ENCODE data around the gene HS6ST2. TPM values are rescaled to one million over a fixed set of nuclear protein-coding genes. Genes with fewer than 3 reads are reported as not detected.

HS6ST2 gene
- total and polyA plus RNA-seq, 9 of the 15 experiments (the other 6 are each of a cell fraction or from before 2014, with no cell fraction given) = not detected

DNA sequence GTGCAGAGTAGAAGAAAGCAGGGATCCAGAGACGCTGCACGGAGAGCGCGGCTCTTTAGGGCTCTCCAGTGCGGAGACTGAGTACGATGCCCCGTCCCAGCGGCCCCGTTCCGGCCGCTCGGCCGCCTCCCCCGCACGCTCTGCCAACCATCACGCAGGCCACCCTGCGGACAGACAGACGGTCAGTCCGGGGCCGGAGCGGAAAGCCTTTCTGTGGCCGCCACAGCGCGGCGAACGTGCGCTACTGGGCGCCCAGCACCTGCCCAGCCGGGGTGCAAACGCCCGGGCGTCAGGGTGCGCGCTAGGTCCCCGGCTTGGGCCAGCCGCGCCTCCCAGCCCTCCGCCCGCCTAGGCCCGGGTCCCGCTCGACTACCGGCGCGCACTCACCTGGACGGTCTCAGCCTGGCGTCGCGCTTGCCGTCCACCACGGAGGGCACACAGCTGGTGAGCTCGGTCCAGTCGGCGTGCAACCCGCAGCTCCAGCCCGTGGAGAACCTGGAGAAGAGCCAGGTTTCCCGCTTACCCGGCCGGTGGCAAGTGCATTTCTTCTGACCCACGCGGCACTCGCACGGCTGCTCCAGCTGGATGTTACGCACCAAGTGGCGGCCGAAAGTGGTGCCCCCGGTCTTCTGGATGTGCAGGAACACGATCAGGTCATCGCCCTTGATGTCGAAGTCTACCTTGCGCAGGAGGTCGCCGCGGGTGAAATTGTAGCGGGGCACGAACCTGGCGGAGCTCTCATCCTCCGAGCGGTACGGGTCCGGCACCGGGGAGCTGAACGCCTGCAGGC is 1.8 kb downstream of the HS6ST2 start (continued):
- TF ChIP-seq, protein P1, sequence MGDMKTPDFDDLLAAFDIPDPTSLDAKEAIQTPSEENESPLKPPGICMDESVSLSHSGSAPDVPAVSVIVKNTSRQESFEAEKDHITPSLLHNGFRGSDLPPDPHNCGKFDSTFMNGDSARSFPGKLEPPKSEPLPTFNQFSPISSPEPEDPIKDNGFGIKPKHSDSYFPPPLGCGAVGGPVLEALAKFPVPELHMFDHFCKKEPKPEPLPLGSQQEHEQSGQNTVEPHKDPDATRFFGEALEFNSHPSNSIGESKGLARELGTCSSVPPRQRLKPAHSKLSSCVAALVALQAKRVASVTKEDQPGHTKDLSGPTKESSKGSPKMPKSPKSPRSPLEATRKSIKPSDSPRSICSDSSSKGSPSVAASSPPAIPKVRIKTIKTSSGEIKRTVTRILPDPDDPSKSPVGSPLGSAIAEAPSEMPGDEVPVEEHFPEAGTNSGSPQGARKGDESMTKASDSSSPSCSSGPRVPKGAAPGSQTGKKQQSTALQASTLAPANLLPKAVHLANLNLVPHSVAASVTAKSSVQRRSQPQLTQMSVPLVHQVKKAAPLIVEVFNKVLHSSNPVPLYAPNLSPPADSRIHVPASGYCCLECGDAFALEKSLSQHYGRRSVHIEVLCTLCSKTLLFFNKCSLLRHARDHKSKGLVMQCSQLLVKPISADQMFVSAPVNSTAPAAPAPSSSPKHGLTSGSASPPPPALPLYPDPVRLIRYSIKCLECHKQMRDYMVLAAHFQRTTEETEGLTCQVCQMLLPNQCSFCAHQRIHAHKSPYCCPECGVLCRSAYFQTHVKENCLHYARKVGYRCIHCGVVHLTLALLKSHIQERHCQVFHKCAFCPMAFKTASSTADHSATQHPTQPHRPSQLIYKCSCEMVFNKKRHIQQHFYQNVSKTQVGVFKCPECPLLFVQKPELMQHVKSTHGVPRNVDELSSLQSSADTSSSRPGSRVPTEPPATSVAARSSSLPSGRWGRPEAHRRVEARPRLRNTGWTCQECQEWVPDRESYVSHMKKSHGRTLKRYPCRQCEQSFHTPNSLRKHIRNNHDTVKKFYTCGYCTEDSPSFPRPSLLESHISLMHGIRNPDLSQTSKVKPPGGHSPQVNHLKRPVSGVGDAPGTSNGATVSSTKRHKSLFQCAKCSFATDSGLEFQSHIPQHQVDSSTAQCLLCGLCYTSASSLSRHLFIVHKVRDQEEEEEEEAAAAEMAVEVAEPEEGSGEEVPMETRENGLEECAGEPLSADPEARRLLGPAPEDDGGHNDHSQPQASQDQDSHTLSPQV (IDR thresholded peaks at IDR 0.05) = no peak
- TF ChIP-seq RUNX1 (IDR thresholded peaks at IDR 0.05; ENCODE audit: low read depth) (no peak), GTF2A2 (tag; IDR thresholded peaks at IDR 0.05) (no peak), ZNF444 (CRISPR knock-in tag; IDR thresholded peaks at IDR 0.05) (no peak), ZNF133 (CRISPR knock-in tag; IDR thresholded peaks at IDR 0.05) (no peak), ZNF583 (CRISPR knock-in tag; IDR thresholded peaks at IDR 0.05) (no peak), SNIP1 (IDR thresholded peaks at IDR 0.05; ENCODE audit: low read depth) (no peak), SP2 (IDR thresholded peaks at IDR 0.05; ENCODE audit: extremely low read depth, low read depth, low read length, poor library complexity, severe bottlenecking) (no peak), NR1H2 (CRISPR knock-in tag; IDR thresholded peaks at IDR 0.05) (no peak), ZNF408 (CRISPR knock-in tag; IDR thresholded peaks at IDR 0.05; ENCODE audit: low read depth) (no peak)
- TF ChIP-seq, protein P2, sequence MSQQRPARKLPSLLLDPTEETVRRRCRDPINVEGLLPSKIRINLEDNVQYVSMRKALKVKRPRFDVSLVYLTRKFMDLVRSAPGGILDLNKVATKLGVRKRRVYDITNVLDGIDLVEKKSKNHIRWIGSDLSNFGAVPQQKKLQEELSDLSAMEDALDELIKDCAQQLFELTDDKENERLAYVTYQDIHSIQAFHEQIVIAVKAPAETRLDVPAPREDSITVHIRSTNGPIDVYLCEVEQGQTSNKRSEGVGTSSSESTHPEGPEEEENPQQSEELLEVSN (IDR thresholded peaks at IDR 0.05; ENCODE audit: borderline replicate concordance in 1 of 2, extremely low read depth in 1 of 2, insufficient read depth in 1 of 2, insufficient read length in 1 of 2, low read depth in 1 of 2, low read length in 1 of 2, poor library complexity in 1 of 2, severe bottlenecking in 1 of 2) = no peak

Measured in K562 (cell line).